DLD1 (cell line): ENCODE results near the gene USP31.

ENCODE experiments used
- in situ Hi-C: cut with HindIII; loops from 2 replicates; pipeline ENCODE4 v1.10.0; 2017; ENCODE audit warnings: low sequenced_read_pairs

USP31 gene, protein sequence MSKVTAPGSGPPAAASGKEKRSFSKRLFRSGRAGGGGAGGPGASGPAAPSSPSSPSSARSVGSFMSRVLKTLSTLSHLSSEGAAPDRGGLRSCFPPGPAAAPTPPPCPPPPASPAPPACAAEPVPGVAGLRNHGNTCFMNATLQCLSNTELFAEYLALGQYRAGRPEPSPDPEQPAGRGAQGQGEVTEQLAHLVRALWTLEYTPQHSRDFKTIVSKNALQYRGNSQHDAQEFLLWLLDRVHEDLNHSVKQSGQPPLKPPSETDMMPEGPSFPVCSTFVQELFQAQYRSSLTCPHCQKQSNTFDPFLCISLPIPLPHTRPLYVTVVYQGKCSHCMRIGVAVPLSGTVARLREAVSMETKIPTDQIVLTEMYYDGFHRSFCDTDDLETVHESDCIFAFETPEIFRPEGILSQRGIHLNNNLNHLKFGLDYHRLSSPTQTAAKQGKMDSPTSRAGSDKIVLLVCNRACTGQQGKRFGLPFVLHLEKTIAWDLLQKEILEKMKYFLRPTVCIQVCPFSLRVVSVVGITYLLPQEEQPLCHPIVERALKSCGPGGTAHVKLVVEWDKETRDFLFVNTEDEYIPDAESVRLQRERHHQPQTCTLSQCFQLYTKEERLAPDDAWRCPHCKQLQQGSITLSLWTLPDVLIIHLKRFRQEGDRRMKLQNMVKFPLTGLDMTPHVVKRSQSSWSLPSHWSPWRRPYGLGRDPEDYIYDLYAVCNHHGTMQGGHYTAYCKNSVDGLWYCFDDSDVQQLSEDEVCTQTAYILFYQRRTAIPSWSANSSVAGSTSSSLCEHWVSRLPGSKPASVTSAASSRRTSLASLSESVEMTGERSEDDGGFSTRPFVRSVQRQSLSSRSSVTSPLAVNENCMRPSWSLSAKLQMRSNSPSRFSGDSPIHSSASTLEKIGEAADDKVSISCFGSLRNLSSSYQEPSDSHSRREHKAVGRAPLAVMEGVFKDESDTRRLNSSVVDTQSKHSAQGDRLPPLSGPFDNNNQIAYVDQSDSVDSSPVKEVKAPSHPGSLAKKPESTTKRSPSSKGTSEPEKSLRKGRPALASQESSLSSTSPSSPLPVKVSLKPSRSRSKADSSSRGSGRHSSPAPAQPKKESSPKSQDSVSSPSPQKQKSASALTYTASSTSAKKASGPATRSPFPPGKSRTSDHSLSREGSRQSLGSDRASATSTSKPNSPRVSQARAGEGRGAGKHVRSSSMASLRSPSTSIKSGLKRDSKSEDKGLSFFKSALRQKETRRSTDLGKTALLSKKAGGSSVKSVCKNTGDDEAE (N-terminal part only)

GRCh38 chr16:23149267-23149992 is at the start of gene USP31:
Gene USP31 (minus strand): TSS chr16:23149452. CDS start chr16:23149270, 182 bp downstream.
- in situ Hi-C loops = no loop called here

GRCh38 chr16:23196539-23196938 is 47.3 kb upstream of the USP31 start:
- in situ Hi-C loops = loop anchor here (25.0 kb wide), 1 partner anchor 241 kb away; no protein-coding TSS in a partner anchor

GRCh38 chr16:23195366-23195978 is 46.2 kb upstream of the USP31 start:
- in situ Hi-C loops = loop anchor here (25.0 kb wide), 1 partner anchor 242 kb away; no protein-coding TSS in a partner anchor

GRCh38 chr16:23194497-23195221 is 45.4 kb upstream of the USP31 start:
- in situ Hi-C loops = loop anchor here (25.0 kb wide), 1 partner anchor 243 kb away; no protein-coding TSS in a partner anchor

DNA sequence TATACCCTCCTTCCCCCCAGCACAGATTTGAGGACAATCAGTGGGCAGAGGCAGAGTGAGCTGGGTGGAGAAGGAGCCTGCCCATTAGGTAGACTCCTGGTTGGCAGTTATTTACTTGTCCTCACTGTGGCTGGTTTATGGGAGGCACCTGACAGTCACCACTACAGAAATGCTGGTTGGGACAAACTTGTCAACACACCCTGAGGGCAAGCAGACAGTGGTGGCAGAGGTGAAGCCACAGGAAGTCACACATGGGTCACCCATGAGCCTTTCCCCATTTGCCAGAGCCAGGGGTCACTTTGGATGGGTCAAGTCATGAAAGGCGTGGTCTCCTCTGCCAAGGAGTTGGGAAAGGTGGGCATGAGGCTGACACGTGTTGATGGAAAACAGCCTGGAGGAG is 39.7 kb upstream of the USP31 start:
- in situ Hi-C loops = loop anchor here (25.0 kb wide), 1 partner anchor 248 kb away; no protein-coding TSS in a partner anchor

DNA sequence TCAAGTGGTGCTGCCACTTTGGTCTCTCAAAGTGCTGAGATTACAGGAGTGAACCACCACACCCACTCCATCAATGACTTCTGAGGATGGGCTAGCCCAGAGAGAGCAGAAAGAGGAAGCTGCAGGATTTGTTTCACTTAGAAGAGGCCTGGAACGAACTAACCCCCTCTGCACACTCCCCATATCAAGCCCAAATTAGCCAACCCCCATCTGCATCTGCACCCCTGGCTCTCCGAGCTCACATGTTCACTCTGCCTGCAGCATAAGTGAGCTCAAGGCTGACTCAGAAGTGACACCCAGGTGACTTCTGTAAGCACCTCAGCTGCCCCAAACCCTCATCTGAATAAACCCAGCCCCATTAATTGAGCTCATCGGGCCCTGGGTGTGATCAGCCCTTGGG is 38.1 kb upstream of the USP31 start:
- in situ Hi-C loops = loop anchor here (25.0 kb wide), 1 partner anchor 250 kb away; no protein-coding TSS in a partner anchor

- in situ Hi-C loops = loop anchor here (25.0 kb wide), 1 partner anchor 251 kb away; no protein-coding TSS in a partner anchor
These were observed 36.9 kb upstream of the USP31 start for GRCh38 chr16:23186171-23186570.

DNA sequence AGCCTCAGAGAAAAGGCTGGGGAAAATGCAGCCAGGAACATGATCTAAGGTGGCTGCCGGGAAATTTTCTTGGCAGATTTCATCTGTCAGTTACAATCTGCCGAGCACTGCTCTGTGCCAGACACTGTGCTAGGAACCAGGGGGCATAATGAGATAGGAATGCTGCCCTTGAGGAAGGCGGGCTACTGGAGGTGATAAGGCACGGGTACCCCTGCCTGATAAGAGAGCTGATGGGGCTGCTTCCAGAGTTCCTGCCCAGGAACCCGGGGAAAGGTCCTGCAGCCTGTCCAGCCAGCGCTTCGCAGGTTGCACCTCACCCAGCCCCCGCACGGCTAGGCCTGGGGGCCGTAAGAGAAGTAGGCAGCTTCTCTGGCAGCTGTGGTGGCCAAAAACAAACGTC is 36.4 kb upstream of the USP31 start:
- in situ Hi-C loops = loop anchor here (25.0 kb wide), 1 partner anchor 252 kb away; no protein-coding TSS in a partner anchor

DNA sequence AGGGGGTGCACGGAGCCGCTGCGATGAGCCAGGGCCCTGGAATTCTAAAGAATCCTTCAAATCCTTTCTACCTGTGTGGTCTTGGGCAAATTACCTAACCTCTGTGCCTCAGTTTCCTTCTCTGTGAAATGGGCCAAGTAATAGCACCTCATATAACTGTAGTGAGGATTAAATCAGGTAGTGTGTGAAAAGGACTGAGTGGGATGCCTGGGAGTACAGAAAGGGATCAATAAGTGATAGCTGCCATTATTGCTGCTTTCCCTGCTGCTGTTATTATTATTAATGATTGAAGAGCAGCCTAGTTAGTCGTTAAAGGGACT is 34.3 kb upstream of the USP31 start:
- in situ Hi-C loops = loop anchor here (25.0 kb wide), 1 partner anchor 254 kb away; no protein-coding TSS in a partner anchor

DNA sequence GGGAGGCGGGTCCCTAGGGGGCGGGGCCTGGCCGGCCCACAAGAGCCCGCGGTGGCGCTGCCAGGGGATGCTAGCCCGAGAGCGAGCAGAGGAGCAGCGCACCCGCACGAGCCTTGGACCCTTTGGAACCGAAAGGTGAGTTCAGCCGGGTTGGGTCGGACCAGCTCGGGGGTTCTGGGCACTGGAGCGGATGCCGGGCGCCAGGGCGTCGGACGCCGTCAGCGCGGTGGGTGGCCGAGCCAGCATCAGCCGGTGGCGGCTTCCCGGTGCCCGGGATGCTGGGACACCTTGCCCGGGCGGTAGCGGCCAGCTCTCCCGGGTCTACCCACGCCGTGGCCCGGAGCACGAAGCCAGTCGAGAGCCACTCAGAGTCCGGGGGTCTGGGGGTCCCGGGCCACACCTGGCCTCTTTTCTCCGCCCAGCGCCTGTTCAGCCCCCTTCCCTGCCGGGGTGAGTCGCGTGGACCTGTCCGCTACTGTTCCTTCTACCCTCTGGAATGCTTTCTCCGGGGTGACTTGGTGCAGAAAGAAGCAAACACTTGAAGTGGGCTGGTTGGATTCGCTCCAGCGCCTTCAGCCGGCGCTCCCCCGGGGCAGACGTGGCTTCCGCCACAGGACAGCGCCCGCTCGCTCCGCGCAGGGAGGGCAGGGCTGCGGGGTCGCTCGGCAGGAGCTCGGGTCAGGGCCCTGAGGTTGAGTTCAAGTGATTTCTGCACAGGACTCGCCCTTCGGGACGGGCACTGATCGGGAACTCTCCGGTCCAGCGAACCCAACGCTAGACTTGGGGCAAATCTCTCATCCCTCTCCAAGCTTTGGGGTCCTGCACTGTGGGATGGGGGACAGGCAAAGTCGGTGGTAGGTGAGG is 33.7 kb upstream of the USP31 start, which contains the start of gene SCNN1G:
TSS of gene SCNN1G (plus strand) at position 67 of the 864 bp plus-strand sequence. CDS start 3,527 bp downstream, outside the sequence.
- in situ Hi-C loops = loop anchor here (25.0 kb wide), 1 partner anchor 254 kb away; no protein-coding TSS in a partner anchor

GRCh38 chr16:23182206-23182678 is 33.0 kb upstream of the USP31 start:
- in situ Hi-C loops = loop anchor here (25.0 kb wide), 1 partner anchor 255 kb away; no protein-coding TSS in a partner anchor

GRCh38 chr16:23181506-23181905 is 32.3 kb upstream of the USP31 start:
- in situ Hi-C loops = loop anchor here (25.0 kb wide), 1 partner anchor 256 kb away; no protein-coding TSS in a partner anchor

- in situ Hi-C loops = loop anchor here (25.0 kb wide), 1 partner anchor 262 kb away; no protein-coding TSS in a partner anchor
These were observed 26.4 kb upstream of the USP31 start for GRCh38 chr16:23175651-23176050.

DNA sequence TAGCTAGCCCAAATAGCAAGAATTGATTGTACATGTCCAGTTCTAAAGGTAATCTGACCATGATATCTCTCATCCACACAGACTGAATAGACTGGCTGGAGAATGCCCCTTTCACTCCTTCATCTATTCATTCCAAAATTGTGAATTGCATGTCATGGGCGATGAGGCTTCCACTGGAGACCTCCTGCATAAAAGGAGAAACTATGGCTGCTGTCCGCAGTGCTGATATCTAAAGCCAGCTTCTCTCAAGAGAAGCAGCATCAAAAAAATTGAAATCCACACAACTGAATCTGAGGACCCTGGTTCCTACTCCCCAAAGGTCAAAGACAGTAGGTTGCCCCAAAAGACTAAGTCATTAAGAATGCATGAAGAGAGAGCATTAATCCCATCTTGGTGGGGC is 25.4 kb upstream of the USP31 start:
- in situ Hi-C loops = loop anchor here (25.0 kb wide), 1 partner anchor 263 kb away; no protein-coding TSS in a partner anchor

GRCh38 chr16:23172994-23173393 is 23.7 kb upstream of the USP31 start:
- in situ Hi-C loops = no loop called here

GRCh38 chr16:23172583-23172982 is 23.3 kb upstream of the USP31 start:
- in situ Hi-C loops = no loop called here

GRCh38 chr16:23164736-23165135 is 15.5 kb upstream of the USP31 start:
- in situ Hi-C loops = no loop called here
